GM23248 (cell line): ENCODE measurements around the gene MT1E.

Experiments used
- EZH2 ChIP-seq: fragments of 200-600 bp; sonication (generic); IDR thresholded peaks from 2 replicates; pipeline ENCODE4 v1.6.1; 2018; ENCODE audit warnings: antibody characterized with exemption, mild to moderate bottlenecking; ENCODE audit not compliant: insufficient read depth, poor library complexity, severe bottlenecking
- EZH2phosphoT487 ChIP-seq: fragments of 200-600 bp; sonication (generic); IDR thresholded peaks from 2 replicates; pipeline ENCODE4 v1.6.1; 2018; ENCODE audit warnings: antibody characterized with exemption, moderate library complexity, mild to moderate bottlenecking, low read depth; ENCODE audit not compliant: insufficient read depth

DNA sequence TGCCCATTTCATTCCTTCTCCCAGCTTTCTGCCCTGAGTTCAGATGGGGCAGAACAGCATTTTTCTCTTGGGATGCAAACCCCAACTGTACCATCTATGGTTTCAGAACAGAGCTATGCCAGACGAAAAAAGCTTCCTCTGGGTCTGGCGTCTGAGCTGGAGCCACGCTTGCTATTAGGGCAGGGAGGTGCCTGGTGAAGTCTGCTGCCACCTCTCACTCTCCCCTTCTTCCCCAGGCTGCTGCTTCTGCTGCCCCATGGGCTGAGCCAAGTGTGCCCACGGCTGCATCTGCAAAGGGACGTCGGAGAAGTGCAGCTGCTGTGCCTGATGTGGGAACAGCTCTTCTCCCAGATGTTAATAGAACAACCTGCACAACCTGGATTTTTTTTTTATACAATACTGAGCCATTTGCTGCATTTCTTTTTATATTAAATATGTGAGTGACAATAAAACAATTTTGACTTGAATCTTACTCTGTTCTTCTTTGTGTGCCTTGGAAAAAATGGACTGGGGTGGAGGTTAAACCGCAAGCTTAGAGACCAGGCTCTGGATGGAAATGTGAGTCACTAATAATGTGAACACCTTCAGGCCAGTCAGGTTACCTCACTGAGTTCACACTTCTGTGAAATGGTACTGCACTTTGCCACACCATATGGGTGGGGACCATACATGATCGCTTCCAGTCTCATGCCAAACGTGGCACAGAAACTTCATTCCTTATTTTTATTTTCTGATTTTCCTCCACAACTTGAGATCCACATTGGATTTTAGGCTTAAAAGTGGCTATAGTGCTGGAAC is 11.2 kb downstream of the MT1E start:
- TF ChIP-seq EZH2phosphoT487 (no peak), EZH2 (no peak)
